ENCODE data around the gene CDH4.

DNA sequence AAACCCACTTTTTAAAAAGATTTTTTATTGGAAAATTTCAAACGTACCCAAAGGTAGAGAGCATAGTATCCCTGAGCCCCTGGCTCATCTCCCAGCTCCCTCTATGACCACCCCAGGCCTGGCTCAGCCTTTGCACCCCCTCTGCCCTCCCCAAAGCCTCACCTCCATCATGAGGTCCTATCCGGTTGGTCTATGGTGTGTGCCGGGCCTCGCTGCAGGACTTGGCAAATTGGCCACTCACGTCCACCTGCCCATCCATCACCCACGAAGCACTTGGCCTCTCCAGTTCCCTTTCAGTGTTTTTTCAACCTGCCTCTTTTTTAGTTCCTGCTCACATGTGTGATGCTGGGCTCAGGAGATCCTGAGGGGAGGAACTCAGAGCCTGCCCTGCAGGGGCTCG is 147.4 kb downstream of the CDH4 start:
- TF ChIP-seq, protein P1, sequence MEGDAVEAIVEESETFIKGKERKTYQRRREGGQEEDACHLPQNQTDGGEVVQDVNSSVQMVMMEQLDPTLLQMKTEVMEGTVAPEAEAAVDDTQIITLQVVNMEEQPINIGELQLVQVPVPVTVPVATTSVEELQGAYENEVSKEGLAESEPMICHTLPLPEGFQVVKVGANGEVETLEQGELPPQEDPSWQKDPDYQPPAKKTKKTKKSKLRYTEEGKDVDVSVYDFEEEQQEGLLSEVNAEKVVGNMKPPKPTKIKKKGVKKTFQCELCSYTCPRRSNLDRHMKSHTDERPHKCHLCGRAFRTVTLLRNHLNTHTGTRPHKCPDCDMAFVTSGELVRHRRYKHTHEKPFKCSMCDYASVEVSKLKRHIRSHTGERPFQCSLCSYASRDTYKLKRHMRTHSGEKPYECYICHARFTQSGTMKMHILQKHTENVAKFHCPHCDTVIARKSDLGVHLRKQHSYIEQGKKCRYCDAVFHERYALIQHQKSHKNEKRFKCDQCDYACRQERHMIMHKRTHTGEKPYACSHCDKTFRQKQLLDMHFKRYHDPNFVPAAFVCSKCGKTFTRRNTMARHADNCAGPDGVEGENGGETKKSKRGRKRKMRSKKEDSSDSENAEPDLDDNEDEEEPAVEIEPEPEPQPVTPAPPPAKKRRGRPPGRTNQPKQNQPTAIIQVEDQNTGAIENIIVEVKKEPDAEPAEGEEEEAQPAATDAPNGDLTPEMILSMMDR (IDR thresholded peaks at IDR 0.05): no peak
- TF ChIP-seq, protein P2, sequence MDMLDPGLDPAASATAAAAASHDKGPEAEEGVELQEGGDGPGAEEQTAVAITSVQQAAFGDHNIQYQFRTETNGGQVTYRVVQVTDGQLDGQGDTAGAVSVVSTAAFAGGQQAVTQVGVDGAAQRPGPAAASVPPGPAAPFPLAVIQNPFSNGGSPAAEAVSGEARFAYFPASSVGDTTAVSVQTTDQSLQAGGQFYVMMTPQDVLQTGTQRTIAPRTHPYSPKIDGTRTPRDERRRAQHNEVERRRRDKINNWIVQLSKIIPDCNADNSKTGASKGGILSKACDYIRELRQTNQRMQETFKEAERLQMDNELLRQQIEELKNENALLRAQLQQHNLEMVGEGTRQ (CRISPR knock-in tag; IDR thresholded peaks at IDR 0.05): no peak
- TF ChIP-seq KAT7 (CRISPR knock-in tag; IDR thresholded peaks at IDR 0.05; ENCODE audit: borderline replicate concordance): no peak
- TF ChIP-seq FOXK1 (CRISPR knock-in tag; IDR thresholded peaks at IDR 0.05): no peak
- TF ChIP-seq, protein P3, sequence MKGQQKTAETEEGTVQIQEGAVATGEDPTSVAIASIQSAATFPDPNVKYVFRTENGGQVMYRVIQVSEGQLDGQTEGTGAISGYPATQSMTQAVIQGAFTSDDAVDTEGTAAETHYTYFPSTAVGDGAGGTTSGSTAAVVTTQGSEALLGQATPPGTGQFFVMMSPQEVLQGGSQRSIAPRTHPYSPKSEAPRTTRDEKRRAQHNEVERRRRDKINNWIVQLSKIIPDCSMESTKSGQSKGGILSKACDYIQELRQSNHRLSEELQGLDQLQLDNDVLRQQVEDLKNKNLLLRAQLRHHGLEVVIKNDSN (CRISPR knock-in tag; IDR thresholded peaks at IDR 0.05): no peak
